B cell (primary cell): ENCODE results near the gene CNOT1. TPM values are rescaled to one million over a fixed set of nuclear protein-coding genes. Genes with fewer than 3 reads are reported as not detected.

Experiments used
- ATAC-seq: fragments of 200-7000 bp; cut with Tn5 transposase; one replicate; pipeline ENCODE4 v1.10.0; 2021; ENCODE audit warnings: low read depth, mild to moderate bottlenecking, moderate number of reproducible peaks, moderate library complexity
- CTCF ChIA-PET: fragments of 350-600 bp; sonication (Branson Sonifier 250); formaldehyde crosslinking; loops from one replicate; lab custom pipeline; 2021; ENCODE audit warnings: antibody characterized with exemption, inconsistent platforms; lab: Charles Lee
- POLR2A ChIA-PET: fragments of 350-600 bp; sonication (Branson Sonifier 250); formaldehyde crosslinking; loops from one replicate; lab custom pipeline; 2021; ENCODE audit warnings: antibody characterized with exemption; lab: Charles Lee
- DNase-seq: peaks from one replicate; pipeline ENCODE4 v3.0.0; 2013
- H2AFZ ChIP-seq: 2 replicates; pipeline ENCODE4 v1.6.1; 2012; ENCODE audit warnings: mild to moderate bottlenecking, low read depth, low read length; ENCODE audit not compliant: insufficient read depth, poor library complexity, severe bottlenecking
- H3K27ac ChIP-seq, 2 donors: 1 replicate in 1 of 2; 2 replicates in 1 of 2; pipeline ENCODE4 v1.5.1; 2012 to 2013; ENCODE audit warnings: low read length in 2 of 2, mild to moderate bottlenecking in 2 of 2, moderate library complexity in 1 of 2
- H3K27me3 ChIP-seq, 4 experiments: fragments of 200-600 bp in 1 of 4; sonication (generic) in 1 of 4; replicated peaks in 1 of 4; 1 replicate in 2 of 4; 2 replicates in 2 of 4; pipeline versions ENCODE4 v1.6.1 to v1.7.0; 2013 to 2016; ENCODE audit warnings: low read length in 3 of 4, mild to moderate bottlenecking in 2 of 4, mixed read lengths in 1 of 4, moderate library complexity in 1 of 4; ENCODE audit not compliant: insufficient read depth in 4 of 4, control insufficient read depth in 3 of 4; ENCODE audit errors: control extremely low read depth in 1 of 4
- H3K36me3 ChIP-seq, 2 experiments: replicated peaks in 1 of 2; 1 replicate in 1 of 2; 2 replicates in 1 of 2; pipeline versions ENCODE4 v1.6.1 to v1.7.1; 2013; ENCODE audit warnings: low read length in 1 of 2; ENCODE audit not compliant: insufficient read depth in 2 of 2, control insufficient read depth in 1 of 2; ENCODE audit errors: control extremely low read depth in 1 of 2, extremely low read depth in 1 of 2
- H3K4me1 ChIP-seq, 2 donors: fragments of 200-600 bp in 1 of 2; sonication (generic) in 1 of 2; 1 replicate in 1 of 2; 2 replicates in 1 of 2; pipeline versions ENCODE4 v1.5.1 to v1.6.1; 2013 to 2017; ENCODE audit warnings: low read length in 2 of 2; ENCODE audit not compliant: control insufficient read depth in 2 of 2, insufficient read depth in 2 of 2
- H3K4me2 ChIP-seq: replicated peaks from 2 replicates; pipeline ENCODE3; 2012; ENCODE audit warnings: mild to moderate bottlenecking, low read depth, low read length; ENCODE audit not compliant: poor library complexity, severe bottlenecking
- H3K4me3 ChIP-seq, 5 experiments: fragments of 200-600 bp in 1 of 5; sonication (generic) in 1 of 5; 1 replicate in 3 of 5; 2 replicates in 2 of 5; pipeline versions ENCODE4 v1.5.1 to v1.7.0; 2011 to 2016; ENCODE audit warnings: low read length in 4 of 5, mild to moderate bottlenecking in 4 of 5, low read depth in 2 of 5, control low read depth in 1 of 5, moderate library complexity in 1 of 5; ENCODE audit not compliant: insufficient read depth in 1 of 5; ENCODE audit errors: control extremely low read depth in 1 of 5, extremely low read depth in 1 of 5
- H3K79me2 ChIP-seq: fragments of 200-600 bp; sonication (generic); one replicate; pipeline ENCODE4 v1.6.0; 2016; ENCODE audit warnings: low read length; ENCODE audit not compliant: control insufficient read depth, insufficient read depth
- H3K9ac ChIP-seq: fragments of 200-600 bp; sonication (generic); 2 replicates; pipeline ENCODE4 v1.6.1; 2017; ENCODE audit warnings: mild to moderate bottlenecking, low read length, moderate library complexity
- H3K9me3 ChIP-seq, 3 donors: one replicate each; pipeline versions ENCODE4 v1.6.1 to v1.7.1; 2013; ENCODE audit warnings: low read length in 2 of 3; ENCODE audit not compliant: control insufficient read depth in 2 of 3, insufficient read depth in 1 of 3; ENCODE audit errors: control extremely low read depth in 1 of 3
- H4K20me1 ChIP-seq: 2 replicates; pipeline ENCODE4 v1.6.0; 2012; ENCODE audit warnings: mild to moderate bottlenecking, low read length; ENCODE audit not compliant: insufficient read depth, control insufficient read depth, poor library complexity, severe bottlenecking
- H3K27ac Mint-ChIP-seq: one replicate; pipeline ENCODE4 v1.8.0; 2021; ENCODE audit warnings: mixed read lengths
- H3K27me3 Mint-ChIP-seq: one replicate; pipeline ENCODE4 v1.8.0; 2021; ENCODE audit warnings: mixed read lengths
- H3K4me1 Mint-ChIP-seq: one replicate; pipeline ENCODE4 v1.8.0; 2021; ENCODE audit warnings: mixed read lengths
- H3K4me3 Mint-ChIP-seq: one replicate; pipeline ENCODE4 v1.8.0; 2021; ENCODE audit warnings: mixed read lengths
- H3K9me3 Mint-ChIP-seq: one replicate; pipeline ENCODE4 v1.8.0; 2022; ENCODE audit warnings: mixed read lengths; ENCODE audit not compliant: insufficient read depth
- EZH2 ChIP-seq: IDR thresholded peaks from 2 replicates; pipeline ENCODE4 v1.6.1; 2012; ENCODE audit warnings: borderline replicate concordance, low read depth, mild to moderate bottlenecking, moderate library complexity, low read length; ENCODE audit not compliant: insufficient read depth, poor library complexity, severe bottlenecking
- WGBS: methylation state at CpG from one replicate; pipeline ENCODE4 v1.1.5; 2013; ENCODE audit warnings: missing lambda C conversion rate; ENCODE audit not compliant: insufficient coverage; 5-methylcytosine and 5-hydroxymethylcytosine counted together
- intact Hi-C: fragments of 100-400 bp; cut with micrococcal nuclease; formaldehyde crosslinking; loops from one replicate; pipeline ENCODE4 v1.10.0; 2022
- polyA plus RNA-seq: library from polyadenylated mRNA; depleted of rRNA; stranded (reverse); fragments of >200 nt; gene quantifications from 2 replicates; pipeline ENCODE4 v1.2.3, GENCODE V29; 2012
- total RNA-seq, 2 donors: library from RNA; stranded (reverse); fragments of 120-200 nt in 1 of 2; gene quantifications; 1 replicate in 1 of 2; 2 replicates in 1 of 2; pipeline versions ENCODE4 v1.2.3 to v1.2.4, GENCODE V29; 2013 to 2022
- TF ChIP-seq, protein P1 (sequence below): fragments of 200-600 bp; IDR thresholded peaks from one replicate; pipeline ENCODE4 v1.8.0; 2022; ENCODE audit warnings: antibody characterized with exemption, mild to moderate bottlenecking

Gene CNOT1
- total and polyA plus RNA-seq, 2 donors (not counting 1 experiment from before 2014, with no cell fraction given) = 211 to 268 TPM

DNA sequence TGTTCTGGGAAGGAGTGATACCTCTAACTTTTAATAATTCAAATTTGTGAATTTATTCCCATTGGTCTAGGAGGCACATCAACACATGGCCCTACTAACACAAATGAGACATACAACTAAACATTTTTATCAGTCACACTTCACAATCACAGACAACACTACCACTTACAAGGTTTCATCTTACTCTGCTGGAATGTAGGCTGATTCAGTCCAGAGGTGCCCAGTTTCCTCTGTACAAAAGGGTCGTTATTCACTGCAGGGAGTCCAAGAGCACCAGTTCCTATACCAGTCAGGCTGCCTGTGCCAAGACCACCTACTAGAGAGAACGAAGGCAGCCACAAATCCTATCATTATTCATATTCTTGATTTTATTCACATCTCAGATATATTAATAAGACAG, 72.9 kb downstream of the CNOT1 start:
- peaks cover 15 to 90% of the 10 kb centered on the region in 2 experiments for H3K36me3 ChIP-seq
- intact Hi-C loops = no loop called here
- TF ChIP-seq, protein P1, sequence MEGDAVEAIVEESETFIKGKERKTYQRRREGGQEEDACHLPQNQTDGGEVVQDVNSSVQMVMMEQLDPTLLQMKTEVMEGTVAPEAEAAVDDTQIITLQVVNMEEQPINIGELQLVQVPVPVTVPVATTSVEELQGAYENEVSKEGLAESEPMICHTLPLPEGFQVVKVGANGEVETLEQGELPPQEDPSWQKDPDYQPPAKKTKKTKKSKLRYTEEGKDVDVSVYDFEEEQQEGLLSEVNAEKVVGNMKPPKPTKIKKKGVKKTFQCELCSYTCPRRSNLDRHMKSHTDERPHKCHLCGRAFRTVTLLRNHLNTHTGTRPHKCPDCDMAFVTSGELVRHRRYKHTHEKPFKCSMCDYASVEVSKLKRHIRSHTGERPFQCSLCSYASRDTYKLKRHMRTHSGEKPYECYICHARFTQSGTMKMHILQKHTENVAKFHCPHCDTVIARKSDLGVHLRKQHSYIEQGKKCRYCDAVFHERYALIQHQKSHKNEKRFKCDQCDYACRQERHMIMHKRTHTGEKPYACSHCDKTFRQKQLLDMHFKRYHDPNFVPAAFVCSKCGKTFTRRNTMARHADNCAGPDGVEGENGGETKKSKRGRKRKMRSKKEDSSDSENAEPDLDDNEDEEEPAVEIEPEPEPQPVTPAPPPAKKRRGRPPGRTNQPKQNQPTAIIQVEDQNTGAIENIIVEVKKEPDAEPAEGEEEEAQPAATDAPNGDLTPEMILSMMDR = no peak
- TF ChIP-seq EZH2 = no peak
- POLR2A ChIA-PET = no interaction called here
- H3K4me1 ChIP-seq = no peaks in the 10 kb centered on the region
- H3K27me3 ChIP-seq = no peaks in the 10 kb centered on the region
- H3K79me2 ChIP-seq = peaks cover 33% of the 10 kb centered on the region
- no peak for ATAC-seq
- no peak overlapping the region for H3K9ac ChIP-seq
- H4K20me1 ChIP-seq = peaks cover 29% of the 10 kb centered on the region
- no peaks in the 10 kb centered on the region for H3K9me3 ChIP-seq
- no peak overlapping the region for H2AFZ ChIP-seq
- H3K27me3 Mint-ChIP-seq = no peaks in the 10 kb centered on the region
- H3K9me3 Mint-ChIP-seq = no peaks in the 10 kb centered on the region
- WGBS = no CpG with 5 or more reads among the region's 2 CpGs
- no peak overlapping the region for H3K27ac Mint-ChIP-seq
- H3K27ac ChIP-seq = no peak overlapping the region
- no peak overlapping the region for H3K4me3 ChIP-seq
- DNase-seq = no peak
- H3K4me3 Mint-ChIP-seq = no peak overlapping the region
- no peak overlapping the region for H3K4me2 ChIP-seq
- CTCF ChIA-PET = no interaction called here
- no peaks in the 10 kb centered on the region for H3K4me1 Mint-ChIP-seq

DNA sequence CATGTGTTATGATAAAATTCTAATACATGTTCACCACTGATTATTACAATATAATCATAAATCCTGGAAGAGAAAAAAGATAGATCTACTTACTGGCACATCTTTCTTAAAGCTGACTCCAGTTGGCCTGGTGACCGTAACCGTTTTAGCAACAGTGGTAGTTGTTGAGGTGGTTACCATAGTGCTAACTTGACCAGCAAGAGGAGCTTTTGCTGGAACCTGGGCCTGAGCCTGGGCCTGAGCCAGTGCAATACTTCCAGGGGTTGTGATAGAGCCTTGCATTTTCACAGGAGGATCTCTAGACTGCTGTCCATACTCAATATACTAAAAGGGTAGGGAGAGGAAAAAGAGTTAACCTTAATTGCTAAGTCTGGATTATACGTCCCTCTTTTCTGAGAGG, 78.1 kb downstream of the CNOT1 start:
- CTCF ChIA-PET = no interaction called here
- TF ChIP-seq, protein P1 = no peak
- no peak for TF ChIP-seq EZH2
- Histone ChIP-seq H3K4me2 (no peak overlapping the region), H3K36me3 (peaks cover 5 to 96% of the 10 kb centered on the region in 2 experiments), H3K9ac (no peak overlapping the region), H3K27ac (no peak overlapping the region), H3K9me3 (no peaks in the 10 kb centered on the region), H3K4me1 (no peaks in the 10 kb centered on the region), H3K4me3 (no peak overlapping the region), H3K27me3 (no peaks in the 10 kb centered on the region), H2AFZ (no peak overlapping the region), H3K79me2 (peaks cover 22% of the 10 kb centered on the region), H4K20me1 (peaks cover 5% of the 10 kb centered on the region)
- no peak overlapping the region for H3K4me3 Mint-ChIP-seq
- no peaks in the 10 kb centered on the region for H3K27me3 Mint-ChIP-seq
- intact Hi-C loops = no loop called here
- no CpG with 5 or more reads among the region's 3 CpGs for WGBS
- H3K27ac Mint-ChIP-seq = no peak overlapping the region
- H3K9me3 Mint-ChIP-seq = no peaks in the 10 kb centered on the region
- POLR2A ChIA-PET = no interaction called here
- H3K4me1 Mint-ChIP-seq = no peaks in the 10 kb centered on the region
- ATAC-seq (no peak), DNase-seq (no peak)
